Measurements from ENCODE around the gene COL16A1.

COL16A1 gene

GRCh38 chr1:31703431-31704270 is at the start of gene COL16A1:
TSS of gene COL16A1 (minus strand) at chr1:31704017. CDS start at chr1:31702193, 1,824 bp downstream.
- peak; percentile 34 to 59 for DNase-seq

DNA sequence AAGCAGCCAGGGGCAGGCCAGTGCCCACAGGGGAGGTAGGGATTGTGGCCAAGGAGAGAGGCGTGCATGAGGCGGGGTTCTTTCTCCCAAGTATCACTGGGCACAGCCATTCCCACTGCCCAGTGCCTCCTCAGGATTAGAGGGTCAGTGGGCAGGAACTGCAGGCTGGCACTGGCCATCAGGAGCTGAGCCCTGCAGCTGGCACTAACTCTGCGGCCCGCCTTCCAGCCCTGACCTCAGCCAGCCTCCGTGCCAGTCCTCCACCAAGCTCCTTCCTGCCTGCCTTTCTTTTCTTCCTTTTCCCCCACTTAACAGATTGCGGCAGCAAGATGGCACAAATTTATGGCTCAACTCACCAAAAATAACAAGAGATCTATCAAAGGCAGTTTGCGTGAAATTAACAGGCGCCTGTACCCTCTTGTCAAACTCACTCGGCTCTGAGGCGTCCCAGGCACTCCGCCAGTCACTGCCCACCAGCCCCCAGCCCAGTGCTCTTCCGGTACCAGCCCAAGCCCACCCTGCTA is 49.2 kb upstream of the COL16A1 start:
- DNase-seq, result no peak

DNA sequence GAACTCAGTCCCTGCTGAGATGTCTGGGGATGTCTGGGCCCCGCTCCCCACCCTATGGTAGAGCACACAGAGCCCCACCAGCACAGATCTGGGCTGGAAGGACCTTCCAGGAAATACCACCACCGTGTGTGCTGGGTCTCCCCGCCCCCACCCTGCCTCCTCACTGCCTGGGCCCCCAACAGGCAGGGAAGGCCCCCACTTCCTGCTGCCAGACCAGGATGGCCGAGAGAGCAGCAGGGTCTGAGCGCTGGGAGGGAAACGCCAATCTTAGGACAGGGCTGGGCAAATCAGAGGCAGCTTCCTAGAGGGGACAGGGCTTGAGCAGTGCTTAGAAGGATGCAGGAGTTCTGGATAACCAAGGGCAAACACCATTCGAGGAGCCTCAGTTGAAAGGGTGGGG is 48.4 kb upstream of the COL16A1 start:
- DNase-seq, result no peak

DNA sequence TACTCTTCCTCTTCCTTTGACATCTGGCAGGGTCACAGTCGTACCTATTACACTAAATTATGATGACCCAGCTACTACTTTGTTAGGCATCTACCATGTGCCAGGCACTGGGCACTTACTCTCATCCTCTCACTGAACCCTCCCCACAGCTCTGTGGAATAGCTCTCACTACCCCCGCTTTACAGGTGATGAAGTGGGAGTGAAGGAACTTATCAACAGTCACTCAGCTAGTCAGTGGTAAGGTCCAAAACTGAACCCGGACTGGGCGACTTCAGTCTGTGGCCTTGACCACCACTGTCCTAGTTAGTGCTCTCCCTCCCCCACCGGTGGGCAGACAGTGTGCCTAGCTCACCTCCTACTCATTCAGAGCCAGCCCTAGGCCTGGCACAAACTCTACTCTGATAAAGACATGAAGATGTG is 48.0 kb upstream of the COL16A1 start:
- DNase-seq, result no peak

- DNase-seq, result no peak
These were observed 47.2 kb upstream of the COL16A1 start for GRCh38 chr1:31750858-31751510.

DNA sequence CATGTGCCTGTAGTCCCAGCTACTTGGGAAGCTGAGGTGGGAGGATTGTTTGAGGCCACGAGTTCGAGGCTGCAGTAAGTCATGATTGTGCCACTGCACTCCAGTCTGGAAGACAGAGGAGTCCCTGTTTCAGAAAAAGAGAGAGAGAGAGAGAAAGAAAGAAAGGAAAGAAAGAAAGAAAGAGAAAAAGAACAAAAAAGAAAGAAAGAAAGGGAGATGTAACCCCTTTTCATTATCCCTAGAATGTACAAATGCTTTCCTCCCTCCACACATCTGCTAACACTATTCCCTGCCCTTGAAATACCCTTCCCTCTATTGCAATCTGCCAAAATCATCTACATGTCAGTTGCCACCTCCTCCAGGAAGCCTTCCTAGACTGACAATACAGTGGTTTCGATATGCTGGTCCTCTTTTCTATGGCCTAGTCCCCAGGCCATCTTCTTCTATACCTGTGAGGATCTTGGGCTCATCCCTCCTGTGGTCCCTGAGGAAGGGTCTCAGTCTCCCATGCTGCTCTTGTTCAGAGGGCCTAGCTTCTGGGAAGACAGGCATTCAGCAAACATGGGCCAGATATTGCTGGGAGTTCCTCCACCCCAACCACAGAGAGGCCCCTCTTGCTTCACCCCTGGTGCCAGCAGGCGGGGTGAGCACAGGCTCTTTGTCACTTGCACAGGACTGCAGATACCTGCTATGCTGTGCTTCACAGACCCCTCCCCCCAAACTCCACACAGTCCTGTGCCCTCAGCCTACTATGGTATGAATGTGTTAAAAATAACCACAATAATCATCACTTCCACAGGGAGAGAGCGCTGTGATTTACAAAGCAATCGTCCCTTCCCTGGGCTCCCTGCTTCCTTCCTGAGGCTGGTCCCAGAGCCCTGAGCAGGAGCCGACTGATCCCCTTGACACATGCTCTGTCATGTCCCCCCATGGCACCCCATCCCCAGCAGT is 46.2 kb upstream of the COL16A1 start:
- DNase-seq, result no peak

DNA sequence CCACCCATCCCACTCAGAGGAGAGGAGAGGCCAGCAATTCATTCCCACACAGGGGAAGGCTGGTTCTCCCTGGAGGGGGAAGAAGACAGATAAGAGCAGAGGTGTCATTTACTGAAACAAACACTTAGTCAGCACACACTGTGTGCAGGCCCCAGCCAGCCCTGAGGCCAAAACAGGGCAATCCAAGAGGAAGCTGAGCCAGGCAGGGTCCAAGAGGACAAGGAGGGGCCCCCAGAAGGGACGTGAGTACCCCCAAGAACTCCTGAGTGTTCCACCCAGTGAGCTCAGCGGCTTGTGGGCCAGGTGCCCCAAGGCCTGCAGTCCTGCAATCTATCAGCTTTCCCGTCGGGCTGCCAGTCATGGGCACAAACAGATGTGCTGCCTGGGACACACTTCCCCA is 44.5 kb upstream of the COL16A1 start:
- DNase-seq, result no peak

DNA sequence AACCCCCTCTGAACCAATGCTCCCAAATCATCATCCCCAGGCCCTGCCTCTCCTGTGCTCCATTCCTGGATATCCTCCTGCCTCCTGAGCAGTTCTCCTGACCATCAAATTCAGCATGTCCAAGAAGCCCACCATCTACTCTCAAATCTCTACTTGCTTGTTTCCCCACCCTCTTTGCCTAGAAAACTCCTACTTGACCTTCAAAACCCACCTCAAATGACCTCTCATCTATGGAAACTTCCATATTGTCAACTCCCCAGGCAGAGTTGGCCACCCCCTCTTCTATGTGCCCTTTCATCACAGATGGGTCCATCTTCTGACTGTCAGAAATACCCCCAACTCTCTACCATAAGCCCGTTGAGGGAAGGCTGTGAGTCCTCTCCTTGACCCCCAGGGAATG is 43.5 kb upstream of the COL16A1 start:
- no peak for DNase-seq

DNA sequence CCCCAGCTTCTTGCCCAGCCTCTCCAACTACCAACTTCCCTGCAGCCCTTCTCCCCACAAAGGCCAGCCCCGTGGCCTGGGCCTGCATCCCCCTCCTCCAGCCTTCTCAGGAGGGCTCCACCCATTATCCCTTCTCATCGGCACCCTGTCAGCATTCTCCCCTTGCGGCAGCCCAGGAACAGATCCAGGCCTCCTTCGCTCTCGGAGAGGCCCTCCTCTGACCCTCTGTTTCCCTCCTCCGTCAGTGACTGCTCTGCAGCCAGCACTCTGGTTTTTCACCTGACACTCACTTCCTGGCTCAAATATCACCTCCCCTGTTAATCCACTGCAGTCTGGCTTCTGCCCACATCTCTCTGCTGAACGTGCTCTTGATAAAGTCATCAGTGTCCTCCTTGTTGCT is 42.9 kb upstream of the COL16A1 start:
- no peak for DNase-seq

- DNase-seq, result no peak
These were observed 42.3 kb upstream of the COL16A1 start for GRCh38 chr1:31745946-31746670.

- peak; percentile 62 to 70 for DNase-seq
These were observed 41.5 kb upstream of the COL16A1 start for GRCh38 chr1:31745096-31745945.

DNA sequence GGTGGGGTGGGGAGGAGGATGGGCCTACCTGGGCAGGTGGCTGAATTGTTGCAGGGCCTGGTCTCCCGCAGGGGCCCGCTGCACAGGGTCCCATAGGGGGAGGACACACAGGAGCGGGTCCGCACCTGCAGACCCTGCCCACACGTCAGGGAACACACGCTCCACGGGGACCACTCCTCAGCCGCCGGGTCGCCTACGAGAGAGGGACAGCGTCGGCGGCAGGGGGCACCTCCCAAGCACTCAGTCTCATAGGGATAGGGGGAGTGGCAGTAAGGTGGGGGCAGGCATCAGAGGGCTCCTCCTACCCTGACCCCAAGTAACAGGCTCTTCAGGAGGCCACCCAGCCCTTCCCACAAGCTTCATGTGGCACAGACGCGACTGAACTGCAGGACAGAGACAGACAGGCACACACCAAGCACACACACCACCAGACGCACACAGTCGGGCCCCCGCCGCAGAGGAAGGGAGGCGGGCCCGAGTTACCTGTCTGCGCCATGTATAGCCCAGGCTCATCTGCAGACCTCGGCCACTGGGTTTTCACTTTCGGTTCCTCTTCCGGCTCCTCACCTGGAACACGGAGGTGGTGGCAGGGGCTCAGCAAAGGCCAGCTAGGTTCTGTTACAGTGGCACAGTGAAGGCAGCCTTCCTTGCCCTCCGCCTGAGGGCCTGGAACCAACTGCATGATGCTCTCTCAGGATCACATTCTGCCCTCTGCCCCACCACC is 40.5 kb upstream of the COL16A1 start:
- DNase-seq, result no peak

DNA sequence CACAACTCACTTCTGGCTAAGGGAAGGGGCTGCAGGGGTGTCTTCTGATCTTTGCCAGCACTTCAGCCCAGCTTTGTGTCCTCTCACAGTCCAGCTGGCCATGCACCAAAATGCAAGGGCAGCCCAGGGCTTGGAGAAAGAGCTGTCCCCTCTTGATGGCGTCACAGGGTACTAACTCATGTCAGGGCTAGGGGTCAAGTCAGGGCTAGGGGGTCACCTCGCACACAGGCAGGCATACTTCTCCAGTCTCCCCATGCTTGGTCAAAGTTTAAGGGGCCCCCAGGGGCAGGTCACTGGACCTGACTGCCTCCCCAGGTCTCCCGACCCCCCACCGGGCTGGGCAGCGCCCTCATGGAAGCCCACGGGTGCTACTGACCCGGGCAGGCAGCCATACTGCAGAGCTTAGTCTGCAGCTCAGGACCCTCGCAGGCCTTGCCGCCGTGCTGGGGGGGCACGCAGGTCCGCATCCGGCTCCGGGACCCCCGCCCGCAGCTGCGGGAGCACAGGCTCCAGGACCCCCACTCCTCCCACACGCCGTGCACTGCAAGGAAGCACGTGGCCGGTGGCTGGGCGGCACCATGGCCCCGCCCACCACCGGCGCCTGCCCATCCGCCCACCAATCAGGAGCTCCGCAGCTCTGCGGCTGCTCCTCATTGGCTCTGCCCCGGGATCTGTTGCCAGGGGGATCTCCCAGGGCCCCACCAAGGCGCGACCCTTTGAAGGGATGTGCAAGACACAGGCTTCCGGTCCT is 38.8 kb upstream of the COL16A1 start:
- no peak for DNase-seq

DNA sequence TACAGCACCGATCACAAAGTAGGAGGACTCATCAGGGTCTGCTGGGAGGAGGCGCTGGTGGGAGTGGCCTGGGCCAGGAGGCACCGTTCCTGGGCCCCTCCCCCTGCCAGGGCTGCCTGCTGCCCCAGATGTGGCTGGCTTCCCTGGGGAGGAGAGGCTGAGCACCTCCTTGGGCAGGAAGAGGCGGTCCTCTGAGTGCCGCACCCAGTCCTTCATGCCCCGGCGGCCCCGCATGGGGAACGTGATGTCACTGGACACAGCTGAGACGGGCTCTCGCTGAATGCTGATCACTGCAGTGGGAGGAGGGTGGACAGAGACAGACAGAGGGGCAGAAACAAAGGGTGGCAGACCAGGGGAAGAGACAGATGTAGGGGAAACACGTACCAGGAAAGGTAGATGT is 35.5 kb upstream of the COL16A1 start:
- no peak for DNase-seq

DNA sequence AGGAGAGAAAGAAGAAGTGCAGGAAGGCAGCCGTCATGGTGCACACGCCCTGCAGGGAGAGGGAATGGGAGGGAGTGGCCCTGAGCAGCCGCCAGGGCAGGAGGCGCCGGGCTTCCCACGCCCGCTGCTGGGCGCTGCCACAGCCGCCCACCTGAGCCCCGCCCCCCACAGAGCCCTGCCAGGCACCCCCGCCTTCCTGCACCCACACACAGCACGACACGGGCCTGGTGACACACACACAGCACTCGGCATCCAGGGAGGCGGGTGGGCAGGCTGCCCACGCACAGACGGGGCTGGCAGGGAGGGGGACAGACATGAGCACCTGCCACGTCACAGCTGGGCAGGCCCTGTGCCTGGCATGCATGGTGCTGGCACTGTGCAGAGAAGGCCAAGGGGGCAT is 32.9 kb upstream of the COL16A1 start:
- DNase-seq, result no peak

DNA sequence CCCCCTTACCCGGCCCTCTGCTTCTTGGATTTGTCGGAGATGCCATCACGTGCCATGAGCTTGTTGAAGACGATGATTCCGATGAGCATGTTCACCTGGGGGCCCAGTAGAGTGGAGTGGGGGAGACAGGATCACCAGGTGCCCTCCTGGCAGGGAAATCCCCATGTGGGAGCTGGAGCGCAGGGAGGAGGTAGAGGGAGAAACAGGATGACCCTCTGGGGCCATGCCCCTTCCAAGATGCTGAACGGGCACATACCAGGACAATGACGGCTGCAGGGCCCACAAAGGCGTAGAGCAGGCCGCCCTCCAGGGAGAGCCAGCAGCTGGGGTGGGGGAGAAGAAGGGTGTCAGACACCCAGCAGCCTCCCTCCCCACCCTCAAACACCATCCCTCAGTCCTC is 31.8 kb upstream of the COL16A1 start:
- no peak for DNase-seq

DNA sequence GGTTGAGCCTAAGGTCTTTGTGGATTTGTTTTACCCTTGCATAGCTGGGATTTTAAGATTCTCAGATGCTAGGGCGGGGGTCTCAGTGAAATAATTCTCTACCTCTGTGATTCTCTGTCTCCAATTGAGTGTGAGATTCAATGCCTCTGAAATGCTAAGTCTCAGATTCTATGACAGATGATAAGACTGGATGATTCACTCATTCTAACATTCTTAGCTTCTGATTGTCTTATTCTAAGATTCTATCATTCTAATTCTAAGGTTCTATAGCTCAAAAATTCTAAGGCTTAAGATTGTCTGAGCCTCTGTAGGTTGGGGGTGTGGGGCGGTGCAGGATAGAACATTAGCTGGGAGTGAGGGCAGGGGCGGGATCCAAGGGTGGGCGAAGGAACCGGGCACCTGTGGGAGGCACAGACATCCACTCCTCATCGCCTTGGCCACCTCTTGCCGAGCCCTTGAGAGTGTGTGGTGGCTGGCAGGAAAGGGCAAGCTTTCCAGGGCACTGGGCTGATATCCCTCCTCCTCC is 30.8 kb upstream of the COL16A1 start:
- DNase-seq, result no peak

DNA sequence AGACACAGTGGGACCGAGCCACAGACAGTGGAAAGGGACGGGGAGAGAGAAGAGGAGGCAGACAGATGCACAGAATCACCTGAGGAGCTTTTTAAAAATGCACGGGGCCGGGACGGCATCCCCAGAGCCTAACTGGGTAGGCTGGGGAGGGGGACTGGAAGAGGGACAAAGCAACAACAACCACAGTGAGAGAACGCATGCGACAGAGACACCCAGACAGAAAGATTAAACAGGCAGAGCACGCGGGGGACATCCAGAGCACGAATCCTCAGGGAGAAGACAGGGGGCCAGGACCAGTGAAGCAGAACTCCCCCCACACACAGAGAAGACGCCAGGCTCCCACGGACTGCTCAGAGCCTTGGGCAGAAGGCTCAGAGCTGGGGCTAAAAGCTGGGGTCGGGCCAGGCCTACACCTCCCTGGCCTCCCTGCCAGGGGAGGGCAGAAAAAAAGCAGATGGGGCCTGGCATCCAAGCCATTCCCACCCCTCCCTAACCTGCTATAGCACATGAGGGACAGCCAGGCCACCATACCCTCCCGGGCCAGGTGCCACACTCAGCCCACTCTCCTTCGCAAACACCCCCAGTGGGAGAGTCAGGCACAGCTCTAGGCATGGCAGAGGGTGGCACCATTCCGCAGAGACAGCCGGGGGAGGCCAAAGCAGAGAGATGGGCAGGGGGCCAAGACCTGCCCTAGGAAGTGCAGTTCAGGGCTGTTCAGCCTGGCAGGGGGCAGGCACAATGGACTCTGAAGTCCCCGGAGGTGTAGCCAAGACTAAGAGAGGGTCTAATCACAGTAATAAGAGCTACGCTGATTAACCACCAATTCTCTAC is 29.8 kb upstream of the COL16A1 start:
- DNase-seq, result peak; percentile 61 to 89
